GM12878 (cell line): Measurements from ENCODE around the gene BRAF. TPM values are rescaled to one million over a fixed set of nuclear protein-coding genes. Genes with fewer than 3 reads are reported as not detected.

ENCODE experiments used
- DPF2 ChIP-seq: fragments of 450-650 bp; IDR thresholded peaks from 2 replicates; pipeline ENCODE4 v1.6.1; 2017; ENCODE audit warnings: mild to moderate bottlenecking
- FOXM1 ChIP-seq: IDR thresholded peaks from 2 replicates; pipeline ENCODE4 v1.6.1; 2012; ENCODE audit warnings: low read depth, mild to moderate bottlenecking, inconsistent platforms, low read length, moderate library complexity
- MTA3 ChIP-seq: IDR thresholded peaks from 2 replicates; pipeline ENCODE4 v1.6.1; 2012; ENCODE audit warnings: low read length, inconsistent platforms, borderline replicate concordance
- RB1 ChIP-seq: fragments of 450-650 bp; formaldehyde crosslinking; IDR thresholded peaks from 2 replicates; pipeline ENCODE4 v1.6.1; 2017; ENCODE audit warnings: mild to moderate bottlenecking, borderline replicate concordance
- RBBP5 ChIP-seq: fragments of 200-600 bp; sonication (generic); conservative IDR thresholded peaks from 2 replicates; pipeline ENCODE4 v1.6.1; 2016
- SMAD1 ChIP-seq: fragments of 450-650 bp; IDR thresholded peaks from 2 replicates; pipeline ENCODE4 v1.6.1; 2018; ENCODE audit warnings: mild to moderate bottlenecking, low read depth; ENCODE audit not compliant: partially characterized antibody
- SREBF1 ChIP-seq: IDR thresholded peaks from 2 replicates; pipeline ENCODE4 v1.6.1; 2012; ENCODE audit warnings: mild to moderate bottlenecking, low read length
- polyA plus RNA-seq, 11 experiments: library from polyadenylated mRNA; depleted of rRNA in 4 of 11; unstranded in 6 of 11; stranded (reverse) in 5 of 11; fragments of >200 nt; fragmentation: Nextera tagmentation in 4 of 11; fragmentation: Illumina TruSeq in 1 of 11; extraction: Ambion mirVana in 4 of 11; extraction: Trizol in 1 of 11; gene quantifications; 1 replicate in 1 of 11; 2 replicates in 10 of 11; pipeline versions ENCODE4 v1.2.1 to v1.2.3, GENCODE V29; 2011 to 2016; ENCODE audit warnings: inconsistent platforms in 2 of 11, missing spikeins in 2 of 11, low read depth in 1 of 11
- total RNA-seq, 4 experiments: library from RNA; depleted of rRNA in 3 of 4; stranded (reverse); fragments of >200 nt in 3 of 4; fragmentation: Illumina TruSeq in 1 of 4; extraction: Trizol in 1 of 4; gene quantifications; 2 replicates each; pipeline versions ENCODE4 v1.2.1 to v1.2.3, GENCODE V29; 2013 to 2021
- TF ChIP-seq, protein P1 (sequence below): fragments of 450-650 bp; IDR thresholded peaks from 2 replicates; pipeline ENCODE4 v1.6.1; 2017; ENCODE audit warnings: borderline replicate concordance
- TF ChIP-seq, protein P2 (sequence below): IDR thresholded peaks from 2 replicates; pipeline ENCODE4 v1.6.1; 2011; ENCODE audit warnings: borderline replicate concordance, low read depth, mild to moderate bottlenecking, moderate library complexity, mixed read lengths, low read length; ENCODE audit not compliant: insufficient read depth; ENCODE audit errors: extremely low read length
- TF ChIP-seq, protein P3 (sequence below): fragments of 450-650 bp; IDR thresholded peaks from 2 replicates; pipeline ENCODE4 v1.6.1; 2016; ENCODE audit warnings: mild to moderate bottlenecking, moderate library complexity, borderline replicate concordance
- TF ChIP-seq, protein P4 (sequence below): IDR thresholded peaks from 2 replicates; pipeline ENCODE4 v1.6.1; 2011; ENCODE audit warnings: low read depth, low read length, improper control_type of control experiment, borderline replicate concordance
- TF ChIP-seq, protein P5 (sequence below): fragments of 150-350 bp; IDR thresholded peaks from 2 replicates; pipeline ENCODE4 v1.6.1; 2014; ENCODE audit warnings: mild to moderate bottlenecking, low read depth, low read length
- TF ChIP-seq, protein P6 (sequence below): IDR thresholded peaks from 2 replicates; pipeline ENCODE4 v1.6.1; 2012; ENCODE audit warnings: mild to moderate bottlenecking, low read depth, low read length
- TF ChIP-seq, protein P7 (sequence below): fragments of 450-650 bp; IDR thresholded peaks from 2 replicates; pipeline ENCODE4 v1.6.1; 2016; ENCODE audit warnings: mild to moderate bottlenecking

The BRAF gene
- total and polyA plus RNA-seq, 10 of the 15 experiments (the other 5 are each of a cell fraction or from before 2014, with no cell fraction given) = 2.6 to 31.0 (median 10.6) TPM

DNA sequence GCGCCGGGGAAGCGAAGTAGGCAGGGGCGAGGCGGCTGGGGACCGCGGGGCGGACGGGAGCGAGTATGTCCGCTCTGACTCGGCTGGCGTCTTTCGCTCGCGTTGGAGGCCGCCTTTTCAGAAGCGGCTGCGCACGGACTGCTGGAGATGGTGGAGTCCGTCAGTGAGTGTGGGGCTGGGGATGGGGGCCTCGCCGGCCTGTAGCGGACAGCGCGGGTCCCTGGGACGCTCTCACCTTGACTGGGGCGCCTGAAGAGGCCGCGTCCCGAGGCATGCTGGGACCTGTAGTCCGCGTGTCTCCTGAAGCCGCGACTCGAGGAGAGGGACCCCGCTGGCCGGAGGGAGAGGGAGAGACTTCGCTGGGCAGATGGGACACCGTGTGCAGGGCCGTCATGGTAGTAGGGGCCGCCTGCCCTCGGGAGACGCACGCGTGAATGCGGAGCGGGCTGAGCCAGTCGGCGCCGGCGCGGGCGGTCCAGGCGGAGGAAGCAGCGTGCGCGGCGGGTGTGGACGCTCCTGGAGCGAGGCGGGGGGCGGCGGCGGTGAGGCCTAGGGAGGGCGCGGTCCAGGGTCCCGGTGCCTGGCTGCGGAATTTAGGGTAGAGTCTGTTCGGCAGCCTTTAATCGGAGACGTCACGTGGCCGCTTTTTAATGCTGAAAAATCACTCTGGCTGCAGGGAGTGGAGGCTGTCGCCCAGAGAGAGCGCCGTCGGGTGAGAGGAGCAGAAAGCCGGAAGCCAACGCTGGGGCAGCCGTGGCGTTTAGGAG, 227.9 kb downstream of the BRAF start, which contains the start of gene NDUFB2 (continued):
- TF ChIP-seq, protein P1, sequence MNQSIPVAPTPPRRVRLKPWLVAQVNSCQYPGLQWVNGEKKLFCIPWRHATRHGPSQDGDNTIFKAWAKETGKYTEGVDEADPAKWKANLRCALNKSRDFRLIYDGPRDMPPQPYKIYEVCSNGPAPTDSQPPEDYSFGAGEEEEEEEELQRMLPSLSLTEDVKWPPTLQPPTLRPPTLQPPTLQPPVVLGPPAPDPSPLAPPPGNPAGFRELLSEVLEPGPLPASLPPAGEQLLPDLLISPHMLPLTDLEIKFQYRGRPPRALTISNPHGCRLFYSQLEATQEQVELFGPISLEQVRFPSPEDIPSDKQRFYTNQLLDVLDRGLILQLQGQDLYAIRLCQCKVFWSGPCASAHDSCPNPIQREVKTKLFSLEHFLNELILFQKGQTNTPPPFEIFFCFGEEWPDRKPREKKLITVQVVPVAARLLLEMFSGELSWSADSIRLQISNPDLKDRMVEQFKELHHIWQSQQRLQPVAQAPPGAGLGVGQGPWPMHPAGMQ = no peak
- TF ChIP-seq, protein P2, sequence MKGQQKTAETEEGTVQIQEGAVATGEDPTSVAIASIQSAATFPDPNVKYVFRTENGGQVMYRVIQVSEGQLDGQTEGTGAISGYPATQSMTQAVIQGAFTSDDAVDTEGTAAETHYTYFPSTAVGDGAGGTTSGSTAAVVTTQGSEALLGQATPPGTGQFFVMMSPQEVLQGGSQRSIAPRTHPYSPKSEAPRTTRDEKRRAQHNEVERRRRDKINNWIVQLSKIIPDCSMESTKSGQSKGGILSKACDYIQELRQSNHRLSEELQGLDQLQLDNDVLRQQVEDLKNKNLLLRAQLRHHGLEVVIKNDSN = peak; percentile 42
- TF ChIP-seq FOXM1 = no peak
- TF ChIP-seq MTA3 = no peak
- no peak for TF ChIP-seq RB1
- TF ChIP-seq RBBP5 = 0 out of 2 replicates have a peak, but pooled peaks have one; percentile 34
- TF ChIP-seq, protein P3, sequence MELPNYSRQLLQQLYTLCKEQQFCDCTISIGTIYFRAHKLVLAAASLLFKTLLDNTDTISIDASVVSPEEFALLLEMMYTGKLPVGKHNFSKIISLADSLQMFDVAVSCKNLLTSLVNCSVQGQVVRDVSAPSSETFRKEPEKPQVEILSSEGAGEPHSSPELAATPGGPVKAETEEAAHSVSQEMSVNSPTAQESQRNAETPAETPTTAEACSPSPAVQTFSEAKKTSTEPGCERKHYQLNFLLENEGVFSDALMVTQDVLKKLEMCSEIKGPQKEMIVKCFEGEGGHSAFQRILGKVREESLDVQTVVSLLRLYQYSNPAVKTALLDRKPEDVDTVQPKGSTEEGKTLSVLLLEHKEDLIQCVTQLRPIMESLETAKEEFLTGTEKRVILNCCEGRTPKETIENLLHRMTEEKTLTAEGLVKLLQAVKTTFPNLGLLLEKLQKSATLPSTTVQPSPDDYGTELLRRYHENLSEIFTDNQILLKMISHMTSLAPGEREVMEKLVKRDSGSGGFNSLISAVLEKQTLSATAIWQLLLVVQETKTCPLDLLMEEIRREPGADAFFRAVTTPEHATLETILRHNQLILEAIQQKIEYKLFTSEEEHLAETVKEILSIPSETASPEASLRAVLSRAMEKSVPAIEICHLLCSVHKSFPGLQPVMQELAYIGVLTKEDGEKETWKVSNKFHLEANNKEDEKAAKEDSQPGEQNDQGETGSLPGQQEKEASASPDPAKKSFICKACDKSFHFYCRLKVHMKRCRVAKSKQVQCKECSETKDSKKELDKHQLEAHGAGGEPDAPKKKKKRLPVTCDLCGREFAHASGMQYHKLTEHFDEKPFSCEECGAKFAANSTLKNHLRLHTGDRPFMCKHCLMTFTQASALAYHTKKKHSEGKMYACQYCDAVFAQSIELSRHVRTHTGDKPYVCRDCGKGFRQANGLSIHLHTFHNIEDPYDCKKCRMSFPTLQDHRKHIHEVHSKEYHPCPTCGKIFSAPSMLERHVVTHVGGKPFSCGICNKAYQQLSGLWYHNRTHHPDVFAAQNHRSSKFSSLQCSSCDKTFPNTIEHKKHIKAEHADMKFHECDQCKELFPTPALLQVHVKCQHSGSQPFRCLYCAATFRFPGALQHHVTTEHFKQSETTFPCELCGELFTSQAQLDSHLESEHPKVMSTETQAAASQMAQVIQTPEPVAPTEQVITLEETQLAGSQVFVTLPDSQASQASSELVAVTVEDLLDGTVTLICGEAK = no peak
- TF ChIP-seq SMAD1 = no peak
- TF ChIP-seq, protein P4, sequence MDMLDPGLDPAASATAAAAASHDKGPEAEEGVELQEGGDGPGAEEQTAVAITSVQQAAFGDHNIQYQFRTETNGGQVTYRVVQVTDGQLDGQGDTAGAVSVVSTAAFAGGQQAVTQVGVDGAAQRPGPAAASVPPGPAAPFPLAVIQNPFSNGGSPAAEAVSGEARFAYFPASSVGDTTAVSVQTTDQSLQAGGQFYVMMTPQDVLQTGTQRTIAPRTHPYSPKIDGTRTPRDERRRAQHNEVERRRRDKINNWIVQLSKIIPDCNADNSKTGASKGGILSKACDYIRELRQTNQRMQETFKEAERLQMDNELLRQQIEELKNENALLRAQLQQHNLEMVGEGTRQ = peak; percentile 2; the same call in 1 of the 2 replicates
- TF ChIP-seq, protein P5, sequence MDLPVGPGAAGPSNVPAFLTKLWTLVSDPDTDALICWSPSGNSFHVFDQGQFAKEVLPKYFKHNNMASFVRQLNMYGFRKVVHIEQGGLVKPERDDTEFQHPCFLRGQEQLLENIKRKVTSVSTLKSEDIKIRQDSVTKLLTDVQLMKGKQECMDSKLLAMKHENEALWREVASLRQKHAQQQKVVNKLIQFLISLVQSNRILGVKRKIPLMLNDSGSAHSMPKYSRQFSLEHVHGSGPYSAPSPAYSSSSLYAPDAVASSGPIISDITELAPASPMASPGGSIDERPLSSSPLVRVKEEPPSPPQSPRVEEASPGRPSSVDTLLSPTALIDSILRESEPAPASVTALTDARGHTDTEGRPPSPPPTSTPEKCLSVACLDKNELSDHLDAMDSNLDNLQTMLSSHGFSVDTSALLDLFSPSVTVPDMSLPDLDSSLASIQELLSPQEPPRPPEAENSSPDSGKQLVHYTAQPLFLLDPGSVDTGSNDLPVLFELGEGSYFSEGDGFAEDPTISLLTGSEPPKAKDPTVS = no peak
- TF ChIP-seq, protein P6, sequence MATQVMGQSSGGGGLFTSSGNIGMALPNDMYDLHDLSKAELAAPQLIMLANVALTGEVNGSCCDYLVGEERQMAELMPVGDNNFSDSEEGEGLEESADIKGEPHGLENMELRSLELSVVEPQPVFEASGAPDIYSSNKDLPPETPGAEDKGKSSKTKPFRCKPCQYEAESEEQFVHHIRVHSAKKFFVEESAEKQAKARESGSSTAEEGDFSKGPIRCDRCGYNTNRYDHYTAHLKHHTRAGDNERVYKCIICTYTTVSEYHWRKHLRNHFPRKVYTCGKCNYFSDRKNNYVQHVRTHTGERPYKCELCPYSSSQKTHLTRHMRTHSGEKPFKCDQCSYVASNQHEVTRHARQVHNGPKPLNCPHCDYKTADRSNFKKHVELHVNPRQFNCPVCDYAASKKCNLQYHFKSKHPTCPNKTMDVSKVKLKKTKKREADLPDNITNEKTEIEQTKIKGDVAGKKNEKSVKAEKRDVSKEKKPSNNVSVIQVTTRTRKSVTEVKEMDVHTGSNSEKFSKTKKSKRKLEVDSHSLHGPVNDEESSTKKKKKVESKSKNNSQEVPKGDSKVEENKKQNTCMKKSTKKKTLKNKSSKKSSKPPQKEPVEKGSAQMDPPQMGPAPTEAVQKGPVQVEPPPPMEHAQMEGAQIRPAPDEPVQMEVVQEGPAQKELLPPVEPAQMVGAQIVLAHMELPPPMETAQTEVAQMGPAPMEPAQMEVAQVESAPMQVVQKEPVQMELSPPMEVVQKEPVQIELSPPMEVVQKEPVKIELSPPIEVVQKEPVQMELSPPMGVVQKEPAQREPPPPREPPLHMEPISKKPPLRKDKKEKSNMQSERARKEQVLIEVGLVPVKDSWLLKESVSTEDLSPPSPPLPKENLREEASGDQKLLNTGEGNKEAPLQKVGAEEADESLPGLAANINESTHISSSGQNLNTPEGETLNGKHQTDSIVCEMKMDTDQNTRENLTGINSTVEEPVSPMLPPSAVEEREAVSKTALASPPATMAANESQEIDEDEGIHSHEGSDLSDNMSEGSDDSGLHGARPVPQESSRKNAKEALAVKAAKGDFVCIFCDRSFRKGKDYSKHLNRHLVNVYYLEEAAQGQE = no peak
- no peak for TF ChIP-seq SREBF1
- peak; percentile 58; the same call in 1 of the 2 replicates for TF ChIP-seq DPF2
- TF ChIP-seq, protein P7, sequence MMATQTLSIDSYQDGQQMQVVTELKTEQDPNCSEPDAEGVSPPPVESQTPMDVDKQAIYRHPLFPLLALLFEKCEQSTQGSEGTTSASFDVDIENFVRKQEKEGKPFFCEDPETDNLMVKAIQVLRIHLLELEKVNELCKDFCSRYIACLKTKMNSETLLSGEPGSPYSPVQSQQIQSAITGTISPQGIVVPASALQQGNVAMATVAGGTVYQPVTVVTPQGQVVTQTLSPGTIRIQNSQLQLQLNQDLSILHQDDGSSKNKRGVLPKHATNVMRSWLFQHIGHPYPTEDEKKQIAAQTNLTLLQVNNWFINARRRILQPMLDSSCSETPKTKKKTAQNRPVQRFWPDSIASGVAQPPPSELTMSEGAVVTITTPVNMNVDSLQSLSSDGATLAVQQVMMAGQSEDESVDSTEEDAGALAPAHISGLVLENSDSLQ = peak; percentile 96; the same call in 1 of the 2 replicates
